HepG2 (cell line): ENCODE measurements around the gene WDR87. TPM values are rescaled to one million over a fixed set of nuclear protein-coding genes. Genes with fewer than 3 reads are reported as not detected.

ENCODE experiments used
- PHF8 ChIP-seq: sonication (generic); formaldehyde crosslinking; IDR thresholded peaks from 2 replicates; pipeline ENCODE4 v1.5.0; 2020; ENCODE audit warnings: missing genetic modification reagents
- RELA ChIP-seq: sonication (generic); formaldehyde crosslinking; IDR thresholded peaks from 2 replicates; pipeline ENCODE4 v1.4.0; 2020; ENCODE audit warnings: missing genetic modification reagents
- RXRA ChIP-seq: sonication (generic); formaldehyde crosslinking; IDR thresholded peaks from 2 replicates; pipeline ENCODE4 v1.5.1; 2020; ENCODE audit warnings: missing genetic modification reagents
- TBX2 ChIP-seq: sonication (generic); formaldehyde crosslinking; IDR thresholded peaks from 2 replicates; pipeline ENCODE4 v1.5.0; 2020; ENCODE audit warnings: missing genetic modification reagents, mild to moderate bottlenecking, borderline replicate concordance
- ZNF232 ChIP-seq: sonication (generic); formaldehyde crosslinking; IDR thresholded peaks from 2 replicates; pipeline ENCODE4 v1.4.0; 2020; ENCODE audit warnings: missing genetic modification reagents, borderline replicate concordance
- ZNF33A ChIP-seq: sonication (generic); formaldehyde crosslinking; IDR thresholded peaks from 2 replicates; pipeline ENCODE4 v1.5.1; 2020; ENCODE audit warnings: missing genetic modification reagents, mild to moderate bottlenecking, moderate library complexity, borderline replicate concordance
- ZNF552 ChIP-seq: sonication (generic); formaldehyde crosslinking; IDR thresholded peaks from 2 replicates; pipeline ENCODE4 v1.9.0; 2022; ENCODE audit warnings: missing genetic modification reagents, mild to moderate bottlenecking, borderline replicate concordance
- ZNF670 ChIP-seq: sonication (generic); formaldehyde crosslinking; IDR thresholded peaks from 2 replicates; pipeline ENCODE4 v1.8.0; 2022; ENCODE audit warnings: mild to moderate bottlenecking, missing genetic modification reagents, borderline replicate concordance
- ZSCAN30 ChIP-seq: sonication (generic); formaldehyde crosslinking; IDR thresholded peaks from 2 replicates; pipeline ENCODE4 v1.5.0; 2020; ENCODE audit warnings: mild to moderate bottlenecking, missing genetic modification reagents
- polyA plus RNA-seq, 8 experiments: library from polyadenylated mRNA; depleted of rRNA in 3 of 8; stranded (reverse) in 7 of 8; unstranded in 1 of 8; fragments of >200 nt; fragmentation: Illumina TruSeq in 4 of 8; extraction: Trizol in 4 of 8; gene quantifications; 2 replicates each; pipeline versions ENCODE4 v1.2.1 to v1.2.3, GENCODE V29; 2011 to 2016; ENCODE audit warnings: low read depth in 4 of 8, missing spikeins in 1 of 8, mixed read lengths in 1 of 8; ENCODE audit not compliant: insufficient read depth in 1 of 8
- total RNA-seq, 5 experiments: library from RNA; depleted of rRNA; stranded (reverse); fragments of >200 nt; fragmentation: Illumina TruSeq; extraction: Trizol; gene quantifications; 2 replicates each; pipeline ENCODE4 v1.2.3, GENCODE V29; 2016; ENCODE audit warnings: low read depth in 1 of 5
- TF ChIP-seq, protein P1 (sequence below): sonication (generic); formaldehyde crosslinking; IDR thresholded peaks from 2 replicates; pipeline ENCODE4 v1.5.0; 2020; ENCODE audit warnings: mild to moderate bottlenecking, missing genetic modification reagents, borderline replicate concordance
- TF ChIP-seq, protein P2 (sequence below): sonication (generic); formaldehyde crosslinking; IDR thresholded peaks from 2 replicates; pipeline ENCODE4 v1.5.0; 2020; ENCODE audit warnings: missing genetic modification reagents
- TF ChIP-seq, protein P3 (sequence below): sonication (generic); formaldehyde crosslinking; IDR thresholded peaks from 2 replicates; pipeline ENCODE4 v1.5.1; 2020; ENCODE audit warnings: missing genetic modification reagents, mild to moderate bottlenecking, borderline replicate concordance
- TF ChIP-seq, protein P4 (sequence below): IDR thresholded peaks from 2 replicates; pipeline ENCODE4 v1.6.1; 2016; ENCODE audit warnings: missing compliant biosample characterization, missing genetic modification reagents, borderline replicate concordance
- TF ChIP-seq, protein P5 (sequence below): IDR thresholded peaks from 2 replicates; pipeline ENCODE4 v1.6.1; 2012; ENCODE audit warnings: inconsistent platforms

WDR87 gene
- total and polyA plus RNA-seq, 2 of the 13 experiments (the other 11 are each of a cell fraction or from before 2014, with no cell fraction given), result not detected

DNA sequence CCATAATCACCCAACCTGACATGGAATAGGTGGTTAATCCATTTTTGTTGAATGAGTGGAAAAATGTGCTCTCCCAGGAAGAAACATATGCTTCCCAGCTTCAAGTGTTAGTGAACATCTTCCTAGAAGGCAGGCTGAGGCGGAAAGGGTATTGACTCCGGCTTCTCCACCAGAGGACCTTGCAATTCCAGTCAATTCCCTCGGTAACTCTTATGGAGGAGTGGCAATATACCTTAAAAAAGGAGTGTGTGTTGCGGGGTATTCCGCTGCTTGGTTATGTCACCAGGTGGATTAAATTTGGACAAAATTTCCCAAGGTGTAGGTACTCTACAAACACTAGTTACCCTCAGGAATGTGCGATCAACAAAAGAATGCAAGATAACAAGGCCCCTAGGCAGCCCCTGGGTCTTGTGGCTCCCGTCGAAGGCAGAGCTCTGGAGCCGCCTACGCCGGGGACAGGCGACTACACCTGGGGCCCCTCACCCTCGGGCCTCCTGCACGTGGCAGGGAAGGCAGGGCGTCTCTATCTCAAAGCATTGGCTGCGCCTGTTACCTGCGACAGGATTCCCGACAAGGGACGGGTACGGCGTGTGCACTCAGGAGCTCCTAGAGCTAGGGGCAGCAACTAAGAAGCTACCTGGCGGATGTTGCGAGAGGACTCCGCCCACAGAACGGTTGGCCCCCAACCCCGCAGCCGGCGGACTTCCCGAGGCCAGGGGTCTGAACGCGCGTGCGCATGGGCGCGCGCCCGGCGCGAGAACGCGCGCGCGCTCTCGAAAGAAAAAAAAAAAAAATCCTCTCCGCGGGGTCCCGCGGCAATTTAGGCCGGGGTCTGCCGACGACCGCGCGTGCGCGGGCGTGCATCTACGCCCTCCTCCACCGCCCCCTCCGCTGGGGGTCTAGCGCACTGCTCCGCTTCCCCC lies at the start of gene WDR87 (continued):
- TF ChIP-seq RXRA (CRISPR knock-in tag) (0 out of 2 replicates have a peak, but pooled peaks have one; percentile 9), PHF8 (CRISPR knock-in tag) (peak; percentile 57), ZNF33A (CRISPR knock-in tag) (no peak), ZNF670 (CRISPR knock-in tag) (0 out of 2 replicates have a peak, but pooled peaks have one; percentile 61), ZSCAN30 (no peak), RELA (CRISPR knock-in tag) (0 out of 2 replicates have a peak, but pooled peaks have one; percentile 3), ZNF552 (CRISPR knock-in tag) (no peak; the same call in 1 of the 2 replicates), ZNF232 (peak; percentile 73; the same call in 1 of the 2 replicates), TBX2 (CRISPR knock-in tag) (peak; percentile 6; the same call in 1 of the 2 replicates)
- TF ChIP-seq, protein P1, sequence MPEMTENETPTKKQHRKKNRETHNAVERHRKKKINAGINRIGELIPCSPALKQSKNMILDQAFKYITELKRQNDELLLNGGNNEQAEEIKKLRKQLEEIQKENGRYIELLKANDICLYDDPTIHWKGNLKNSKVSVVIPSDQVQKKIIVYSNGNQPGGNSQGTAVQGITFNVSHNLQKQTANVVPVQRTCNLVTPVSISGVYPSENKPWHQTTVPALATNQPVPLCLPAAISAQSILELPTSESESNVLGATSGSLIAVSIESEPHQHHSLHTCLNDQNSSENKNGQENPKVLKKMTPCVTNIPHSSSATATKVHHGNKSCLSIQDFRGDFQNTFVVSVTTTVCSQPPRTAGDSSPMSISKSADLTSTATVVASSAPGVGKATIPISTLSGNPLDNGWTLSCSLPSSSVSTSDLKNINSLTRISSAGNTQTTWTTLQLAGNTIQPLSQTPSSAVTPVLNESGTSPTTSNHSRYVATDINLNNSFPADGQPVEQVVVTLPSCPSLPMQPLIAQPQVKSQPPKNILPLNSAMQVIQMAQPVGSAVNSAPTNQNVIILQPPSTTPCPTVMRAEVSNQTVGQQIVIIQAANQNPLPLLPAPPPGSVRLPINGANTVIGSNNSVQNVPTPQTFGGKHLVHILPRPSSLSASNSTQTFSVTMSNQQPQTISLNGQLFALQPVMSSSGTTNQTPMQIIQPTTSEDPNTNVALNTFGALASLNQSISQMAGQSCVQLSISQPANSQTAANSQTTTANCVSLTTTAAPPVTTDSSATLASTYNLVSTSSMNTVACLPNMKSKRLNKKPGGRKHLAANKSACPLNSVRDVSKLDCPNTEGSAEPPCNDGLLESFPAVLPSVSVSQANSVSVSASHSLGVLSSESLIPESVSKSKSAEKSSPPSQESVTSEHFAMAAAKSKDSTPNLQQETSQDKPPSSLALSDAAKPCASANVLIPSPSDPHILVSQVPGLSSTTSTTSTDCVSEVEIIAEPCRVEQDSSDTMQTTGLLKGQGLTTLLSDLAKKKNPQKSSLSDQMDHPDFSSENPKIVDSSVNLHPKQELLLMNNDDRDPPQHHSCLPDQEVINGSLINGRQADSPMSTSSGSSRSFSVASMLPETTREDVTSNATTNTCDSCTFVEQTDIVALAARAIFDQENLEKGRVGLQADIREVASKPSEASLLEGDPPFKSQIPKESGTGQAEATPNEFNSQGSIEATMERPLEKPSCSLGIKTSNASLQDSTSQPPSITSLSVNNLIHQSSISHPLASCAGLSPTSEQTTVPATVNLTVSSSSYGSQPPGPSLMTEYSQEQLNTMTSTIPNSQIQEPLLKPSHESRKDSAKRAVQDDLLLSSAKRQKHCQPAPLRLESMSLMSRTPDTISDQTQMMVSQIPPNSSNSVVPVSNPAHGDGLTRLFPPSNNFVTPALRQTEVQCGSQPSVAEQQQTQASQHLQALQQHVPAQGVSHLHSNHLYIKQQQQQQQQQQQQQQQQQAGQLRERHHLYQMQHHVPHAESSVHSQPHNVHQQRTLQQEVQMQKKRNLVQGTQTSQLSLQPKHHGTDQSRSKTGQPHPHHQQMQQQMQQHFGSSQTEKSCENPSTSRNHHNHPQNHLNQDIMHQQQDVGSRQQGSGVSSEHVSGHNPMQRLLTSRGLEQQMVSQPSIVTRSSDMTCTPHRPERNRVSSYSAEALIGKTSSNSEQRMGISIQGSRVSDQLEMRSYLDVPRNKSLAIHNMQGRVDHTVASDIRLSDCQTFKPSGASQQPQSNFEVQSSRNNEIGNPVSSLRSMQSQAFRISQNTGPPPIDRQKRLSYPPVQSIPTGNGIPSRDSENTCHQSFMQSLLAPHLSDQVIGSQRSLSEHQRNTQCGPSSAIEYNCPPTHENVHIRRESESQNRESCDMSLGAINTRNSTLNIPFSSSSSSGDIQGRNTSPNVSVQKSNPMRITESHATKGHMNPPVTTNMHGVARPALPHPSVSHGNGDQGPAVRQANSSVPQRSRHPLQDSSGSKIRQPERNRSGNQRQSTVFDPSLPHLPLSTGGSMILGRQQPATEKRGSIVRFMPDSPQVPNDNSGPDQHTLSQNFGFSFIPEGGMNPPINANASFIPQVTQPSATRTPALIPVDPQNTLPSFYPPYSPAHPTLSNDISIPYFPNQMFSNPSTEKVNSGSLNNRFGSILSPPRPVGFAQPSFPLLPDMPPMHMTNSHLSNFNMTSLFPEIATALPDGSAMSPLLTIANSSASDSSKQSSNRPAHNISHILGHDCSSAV, result peak; percentile 52; the same call in 1 of the 2 replicates
- TF ChIP-seq, protein P2, sequence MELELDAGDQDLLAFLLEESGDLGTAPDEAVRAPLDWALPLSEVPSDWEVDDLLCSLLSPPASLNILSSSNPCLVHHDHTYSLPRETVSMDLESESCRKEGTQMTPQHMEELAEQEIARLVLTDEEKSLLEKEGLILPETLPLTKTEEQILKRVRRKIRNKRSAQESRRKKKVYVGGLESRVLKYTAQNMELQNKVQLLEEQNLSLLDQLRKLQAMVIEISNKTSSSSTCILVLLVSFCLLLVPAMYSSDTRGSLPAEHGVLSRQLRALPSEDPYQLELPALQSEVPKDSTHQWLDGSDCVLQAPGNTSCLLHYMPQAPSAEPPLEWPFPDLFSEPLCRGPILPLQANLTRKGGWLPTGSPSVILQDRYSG (CRISPR knock-in tag), result 0 out of 2 replicates have a peak, but pooled peaks have one; percentile 45
- TF ChIP-seq, protein P3, sequence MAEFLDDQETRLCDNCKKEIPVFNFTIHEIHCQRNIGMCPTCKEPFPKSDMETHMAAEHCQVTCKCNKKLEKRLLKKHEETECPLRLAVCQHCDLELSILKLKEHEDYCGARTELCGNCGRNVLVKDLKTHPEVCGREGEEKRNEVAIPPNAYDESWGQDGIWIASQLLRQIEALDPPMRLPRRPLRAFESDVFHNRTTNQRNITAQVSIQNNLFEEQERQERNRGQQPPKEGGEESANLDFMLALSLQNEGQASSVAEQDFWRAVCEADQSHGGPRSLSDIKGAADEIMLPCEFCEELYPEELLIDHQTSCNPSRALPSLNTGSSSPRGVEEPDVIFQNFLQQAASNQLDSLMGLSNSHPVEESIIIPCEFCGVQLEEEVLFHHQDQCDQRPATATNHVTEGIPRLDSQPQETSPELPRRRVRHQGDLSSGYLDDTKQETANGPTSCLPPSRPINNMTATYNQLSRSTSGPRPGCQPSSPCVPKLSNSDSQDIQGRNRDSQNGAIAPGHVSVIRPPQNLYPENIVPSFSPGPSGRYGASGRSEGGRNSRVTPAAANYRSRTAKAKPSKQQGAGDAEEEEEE (CRISPR knock-in tag), result no peak
- TF ChIP-seq, protein P4, sequence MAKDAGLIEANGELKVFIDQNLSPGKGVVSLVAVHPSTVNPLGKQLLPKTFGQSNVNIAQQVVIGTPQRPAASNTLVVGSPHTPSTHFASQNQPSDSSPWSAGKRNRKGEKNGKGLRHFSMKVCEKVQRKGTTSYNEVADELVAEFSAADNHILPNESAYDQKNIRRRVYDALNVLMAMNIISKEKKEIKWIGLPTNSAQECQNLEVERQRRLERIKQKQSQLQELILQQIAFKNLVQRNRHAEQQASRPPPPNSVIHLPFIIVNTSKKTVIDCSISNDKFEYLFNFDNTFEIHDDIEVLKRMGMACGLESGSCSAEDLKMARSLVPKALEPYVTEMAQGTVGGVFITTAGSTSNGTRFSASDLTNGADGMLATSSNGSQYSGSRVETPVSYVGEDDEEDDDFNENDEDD, result peak; percentile 19; the same call in 1 of the 2 replicates
- TF ChIP-seq, protein P5, sequence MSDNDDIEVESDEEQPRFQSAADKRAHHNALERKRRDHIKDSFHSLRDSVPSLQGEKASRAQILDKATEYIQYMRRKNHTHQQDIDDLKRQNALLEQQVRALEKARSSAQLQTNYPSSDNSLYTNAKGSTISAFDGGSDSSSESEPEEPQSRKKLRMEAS, result peak; percentile 83
